ENCODE measurements around the gene DNAH5.

Gene DNAH5

DNA sequence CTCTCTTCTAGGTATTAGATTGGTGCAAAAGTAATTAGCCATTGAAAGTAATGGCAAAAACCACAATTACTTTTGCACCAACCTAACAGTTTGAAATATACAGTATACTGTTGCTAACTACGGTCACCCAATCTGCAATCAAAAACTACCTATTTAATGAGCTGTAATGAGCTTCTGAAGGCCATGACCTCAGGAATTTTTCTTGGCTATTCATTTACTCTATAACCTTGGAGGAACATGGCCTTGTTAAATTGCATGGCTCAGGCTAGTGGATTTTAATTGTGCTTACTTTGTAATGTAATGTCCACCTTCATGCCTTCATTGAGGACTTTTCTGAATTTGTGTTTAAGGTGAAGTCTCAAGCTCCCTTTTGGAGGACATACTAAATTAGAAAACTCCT is 24.7 kb downstream of the DNAH5 start:
- TF ChIP-seq GATA1 (IDR thresholded peaks at IDR 0.05; ENCODE audit: low read depth, low read length) (no peak), POLR2A (IDR thresholded peaks at IDR 0.05; ENCODE audit: low read length) (no peak)
- DNase-seq = no peak

GRCh38 chr5:13919087-13919486 is 25.4 kb downstream of the DNAH5 start:
- no peak for DNase-seq
- TF ChIP-seq GATA1 (IDR thresholded peaks at IDR 0.05; ENCODE audit: low read depth, low read length) = no peak

- TF ChIP-seq POLR2A (IDR thresholded peaks at IDR 0.05; ENCODE audit: low read length) (no peak), GATA1 (IDR thresholded peaks at IDR 0.05; ENCODE audit: low read depth, low read length) (no peak)
- DNase-seq = no peak
Observed at GRCh38 chr5:13917061-13917460, 27.4 kb downstream of the DNAH5 start.

GRCh38 chr5:13913962-13914361 is 30.5 kb downstream of the DNAH5 start:
- TF ChIP-seq GATA1 (IDR thresholded peaks at IDR 0.05; ENCODE audit: low read depth, low read length) (no peak), POLR2A (IDR thresholded peaks at IDR 0.05; ENCODE audit: low read length) (no peak)
- DNase-seq = no peak

DNA sequence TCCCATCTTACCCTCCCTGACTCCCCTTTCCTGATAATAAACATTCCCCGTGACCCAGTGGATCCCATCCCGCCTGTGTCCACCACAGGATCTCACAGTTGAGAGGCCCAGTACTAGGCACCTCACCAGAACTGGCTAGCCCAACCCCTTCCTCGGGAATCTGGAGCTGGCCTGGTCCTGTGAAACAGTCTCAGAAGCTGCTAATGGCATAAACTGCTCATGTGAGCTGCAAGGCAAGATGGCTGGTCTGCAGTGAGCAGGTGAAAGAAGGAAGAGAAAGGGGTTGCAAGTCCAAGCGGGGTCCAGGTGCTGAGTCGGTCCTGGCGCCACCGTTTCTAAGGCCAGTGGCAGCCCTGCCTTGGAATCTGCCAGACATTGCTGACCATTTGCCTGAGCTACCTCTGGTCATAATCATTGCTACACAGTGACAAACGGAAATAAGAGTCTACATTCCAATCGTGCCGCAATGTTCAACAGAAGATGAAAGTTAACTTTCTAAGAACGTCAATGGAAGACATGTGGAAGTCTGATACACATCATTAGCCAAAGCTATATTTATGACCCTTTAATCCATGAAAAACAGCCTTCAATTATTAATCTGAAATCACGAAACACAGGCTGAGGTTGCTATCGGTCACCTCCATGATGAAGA is 33.7 kb downstream of the DNAH5 start:
- no peak for DNase-seq
- TF ChIP-seq POLR2A (IDR thresholded peaks at IDR 0.05; ENCODE audit: low read length) = no peak
- no peak for TF ChIP-seq GATA1 (IDR thresholded peaks at IDR 0.05; ENCODE audit: low read depth, low read length)

DNA sequence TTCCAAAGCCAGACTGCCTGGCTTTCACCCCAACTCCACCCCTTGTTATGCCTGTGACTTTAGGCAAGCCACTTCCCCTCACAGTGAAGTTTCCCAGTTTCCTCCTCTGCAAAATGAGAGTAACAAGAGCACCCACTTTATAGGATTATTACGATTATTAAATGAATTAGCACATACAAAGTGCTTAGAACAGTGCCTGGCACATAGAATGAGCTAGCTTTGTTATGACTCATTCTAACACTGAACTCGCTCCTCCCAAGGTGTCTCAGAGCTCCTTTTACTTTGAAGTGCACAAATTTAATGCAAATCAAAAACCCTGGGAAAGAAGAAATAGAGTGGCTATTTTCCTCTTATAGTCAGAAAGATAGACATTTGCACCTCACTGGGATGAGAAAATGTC is 34.3 kb downstream of the DNAH5 start:
- TF ChIP-seq GATA1 (IDR thresholded peaks at IDR 0.05; ENCODE audit: low read depth, low read length) (no peak), POLR2A (IDR thresholded peaks at IDR 0.05; ENCODE audit: low read length) (no peak)

GRCh38 chr5:13909271-13909670 is 35.2 kb downstream of the DNAH5 start:
- TF ChIP-seq POLR2A (IDR thresholded peaks at IDR 0.05; ENCODE audit: low read length) (no peak), GATA1 (IDR thresholded peaks at IDR 0.05; ENCODE audit: low read depth, low read length) (no peak)
- no peak for DNase-seq

More for the DNA sequence above, 34.3 kb downstream of the DNAH5 start:
- no peak for DNase-seq

DNA sequence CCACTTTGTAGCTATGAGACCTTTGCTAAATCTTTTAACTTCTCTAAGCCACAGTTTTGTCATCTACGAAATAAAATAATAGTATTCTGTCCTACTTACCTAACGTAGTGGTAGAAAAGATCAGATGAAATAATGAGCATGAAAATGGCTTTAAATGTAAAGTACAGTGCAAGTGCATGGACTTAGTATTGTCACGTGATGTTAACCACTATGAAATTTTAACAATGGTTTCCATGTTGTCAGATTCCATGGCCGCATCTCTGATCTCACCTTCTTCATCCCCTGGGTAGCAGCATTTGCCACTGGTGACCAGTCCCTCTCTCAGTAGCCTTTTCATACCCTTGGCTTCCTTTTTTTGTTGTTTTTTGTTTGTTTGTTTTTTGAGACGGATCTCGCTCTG is 45.9 kb downstream of the DNAH5 start:
- TF ChIP-seq POLR2A (IDR thresholded peaks at IDR 0.05; ENCODE audit: low read length) (no peak), GATA1 (IDR thresholded peaks at IDR 0.05; ENCODE audit: low read depth, low read length) (no peak)
- no peak for DNase-seq

- no peak for DNase-seq
Observed at GRCh38 chr5:13878357-13878756, 66.1 kb downstream of the DNAH5 start.

GRCh38 chr5:13866792-13867191 is 77.7 kb downstream of the DNAH5 start:
- TF ChIP-seq POLR2A (IDR thresholded peaks at IDR 0.05; ENCODE audit: low read length) = no peak
- no peak for TF ChIP-seq GATA1 (IDR thresholded peaks at IDR 0.05; ENCODE audit: low read depth, low read length)
- peak; percentile 19 to 33 for DNase-seq

More at GRCh38 chr5:13878357-13878756, 66.1 kb downstream of the DNAH5 start:
- no peak for TF ChIP-seq GATA1 (IDR thresholded peaks at IDR 0.05; ENCODE audit: low read depth, low read length)
- TF ChIP-seq POLR2A (IDR thresholded peaks at IDR 0.05; ENCODE audit: low read length) = no peak

DNA sequence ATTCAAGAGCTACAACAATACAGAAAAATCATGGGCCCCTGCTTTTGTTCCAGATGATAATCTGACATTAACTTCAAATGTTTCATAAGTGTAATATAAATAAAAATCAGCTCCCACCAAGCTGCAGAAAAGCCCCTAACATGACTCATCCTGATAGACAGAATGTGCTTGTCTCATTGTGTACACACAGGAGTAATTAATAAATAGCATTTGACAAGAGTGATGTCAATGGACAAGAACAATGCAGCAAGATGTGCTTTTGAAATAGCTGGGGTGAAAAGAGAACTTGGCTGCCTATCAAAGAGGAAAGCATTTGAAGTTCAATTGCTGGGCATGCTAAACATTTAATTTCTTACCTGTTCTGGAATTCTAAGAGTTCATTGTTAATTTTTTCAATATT is 79.2 kb downstream of the DNAH5 start:
- no peak for DNase-seq
- TF ChIP-seq POLR2A (IDR thresholded peaks at IDR 0.05; ENCODE audit: low read length) = no peak
- TF ChIP-seq GATA1 (IDR thresholded peaks at IDR 0.05; ENCODE audit: low read depth, low read length) = no peak

DNA sequence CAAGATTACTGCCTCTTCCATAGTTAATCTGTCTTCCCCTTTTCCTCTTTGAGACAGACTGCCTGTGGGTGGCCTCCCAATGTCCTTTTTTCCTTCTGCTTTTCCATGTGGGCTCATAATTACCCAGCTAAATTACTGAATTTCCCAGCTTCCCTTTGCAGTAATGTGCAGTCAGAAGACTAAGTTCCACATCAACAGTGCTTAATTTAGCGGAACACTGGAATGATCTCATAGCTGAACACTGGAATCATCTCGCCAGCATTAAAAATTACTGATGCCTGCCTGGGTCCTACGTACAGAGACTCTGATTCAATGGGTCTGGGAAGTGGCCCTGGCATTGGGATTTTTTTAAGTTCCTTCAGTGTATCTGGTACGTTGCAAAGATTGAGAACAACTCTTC is 84.3 kb downstream of the DNAH5 start:
- DNase-seq = no peak
- TF ChIP-seq GATA1 (IDR thresholded peaks at IDR 0.05; ENCODE audit: low read depth, low read length) = no peak
- TF ChIP-seq POLR2A (IDR thresholded peaks at IDR 0.05; ENCODE audit: low read length) = no peak

DNA sequence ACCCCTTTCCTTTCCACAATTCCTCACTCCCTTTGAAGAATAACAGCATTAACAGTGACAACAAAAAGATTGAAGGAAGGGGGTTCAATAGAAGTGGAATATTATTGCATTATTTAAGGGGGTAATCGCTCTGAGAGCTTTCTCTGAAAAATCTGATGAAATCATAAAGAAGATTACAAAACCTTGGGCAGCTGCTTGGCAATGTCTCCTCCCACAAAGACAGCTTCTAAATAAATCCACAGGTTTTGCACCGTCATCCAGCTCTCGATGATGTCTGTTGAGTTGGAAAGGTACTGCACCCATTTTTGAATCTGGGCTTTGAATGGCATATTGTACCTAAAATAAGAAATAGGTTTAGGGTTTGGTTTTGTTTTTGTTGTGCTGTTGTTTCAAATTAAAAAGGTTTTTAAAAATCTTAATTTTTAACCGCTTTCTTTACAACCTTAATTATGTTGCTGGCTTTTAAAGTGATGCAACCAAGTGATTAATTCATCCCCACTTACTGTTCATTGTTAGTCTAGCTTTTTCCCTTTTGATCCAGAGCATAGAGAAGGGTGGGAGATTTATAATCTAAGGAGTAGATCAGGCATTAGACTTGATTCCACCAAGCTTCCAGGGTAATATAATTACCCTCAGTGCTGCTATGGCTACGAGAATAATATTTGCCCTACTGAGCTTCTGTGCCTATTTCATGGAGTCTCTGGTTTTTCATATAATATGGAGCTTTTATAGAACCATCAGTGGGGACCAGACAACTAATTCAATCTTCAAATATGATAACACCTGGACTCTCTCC is 85.0 kb downstream of the DNAH5 start:
- DNase-seq = no peak

GRCh38 chr5:13843175-13843846 is 101.2 kb downstream of the DNAH5 start:
- DNase-seq = no peak
- TF ChIP-seq POLR2A (IDR thresholded peaks at IDR 0.05; ENCODE audit: low read length) (no peak), GATA1 (IDR thresholded peaks at IDR 0.05; ENCODE audit: low read depth, low read length) (no peak)

More for the DNA sequence above, 85.0 kb downstream of the DNAH5 start:
- TF ChIP-seq POLR2A (IDR thresholded peaks at IDR 0.05; ENCODE audit: low read length) = no peak
- no peak for TF ChIP-seq GATA1 (IDR thresholded peaks at IDR 0.05; ENCODE audit: low read depth, low read length)

All from erythroblast (primary cell).